ENCODE results near the gene FHIT.

DNA sequence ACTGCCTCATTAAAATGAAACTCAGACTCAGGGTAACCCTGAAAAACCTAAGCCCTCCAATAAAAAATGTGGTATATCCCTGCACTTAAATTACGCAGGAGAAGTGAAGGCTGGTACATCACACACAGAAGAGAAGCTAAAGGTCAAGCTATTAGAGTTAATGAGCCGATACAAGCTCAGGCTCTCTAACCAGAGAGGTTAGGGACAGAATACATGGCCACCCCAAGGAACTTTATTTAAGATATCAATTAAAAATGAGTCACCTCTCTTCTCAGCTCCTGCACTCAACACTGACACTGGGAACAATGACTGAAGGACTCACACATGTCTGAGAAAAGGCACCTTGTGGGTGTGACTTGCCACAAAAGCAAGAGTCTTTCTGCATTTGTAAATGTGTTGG is 1400.8 kb downstream of the FHIT start:
- TF ChIP-seq POLR2A (IDR thresholded peaks at IDR 0.05) (no peak), CTCF (IDR thresholded peaks at IDR 0.05) (no peak), EP300 (IDR thresholded peaks at IDR 0.05) (no peak)
